Natural killer cell (primary cell): ENCODE data around the gene KRTAP17-1. TPM values are rescaled to one million over a fixed set of nuclear protein-coding genes. Genes with fewer than 3 reads are reported as not detected.

Experiments
- ATAC-seq, 3 donors: fragments of 150-1000 bp in 2 of 3; fragments of 200-7000 bp in 1 of 3; cut with Tn5 transposase; 1 replicate in 1 of 3; 2 replicates in 2 of 3; pipeline ENCODE4 v1.10.0; 2021; ENCODE audit warnings: mild to moderate bottlenecking in 2 of 3, moderate library complexity in 2 of 3
- DNase-seq, 2 donors: peaks; one replicate each; pipeline versions ENCODE4 v3.0.0 to v3.0.0-alpha.2; 2013 to 2021; ENCODE audit warnings: mixed read lengths in 1 of 2
- H3K27ac ChIP-seq: one replicate; pipeline ENCODE4 v1.5.1; 2013; ENCODE audit warnings: mild to moderate bottlenecking, low read length
- H3K27me3 ChIP-seq: one replicate; pipeline ENCODE4 v1.6.1; 2013; ENCODE audit warnings: low read length; ENCODE audit not compliant: control insufficient read depth, insufficient read depth
- H3K36me3 ChIP-seq: one replicate; pipeline ENCODE4 v1.6.1; 2013; ENCODE audit warnings: low read length; ENCODE audit not compliant: control insufficient read depth, insufficient read depth
- H3K4me1 ChIP-seq: one replicate; pipeline ENCODE4 v1.6.1; 2013; ENCODE audit warnings: low read length; ENCODE audit not compliant: control insufficient read depth, insufficient read depth
- H3K4me3 ChIP-seq: one replicate; pipeline ENCODE4 v1.5.1; 2013; ENCODE audit warnings: low read length
- H3K9me3 ChIP-seq: one replicate; pipeline ENCODE4 v1.6.1; 2013; ENCODE audit warnings: low read length; ENCODE audit not compliant: control insufficient read depth, insufficient read depth
- H3K27ac Mint-ChIP-seq, 2 donors: one replicate each; pipeline ENCODE4 v1.8.0; 2022; ENCODE audit warnings: mild to moderate bottlenecking in 2 of 2, mixed read lengths in 2 of 2, moderate library complexity in 1 of 2
- H3K27me3 Mint-ChIP-seq, 2 donors: one replicate each; pipeline ENCODE4 v1.8.0; 2022; ENCODE audit warnings: low read depth in 2 of 2, mixed read lengths in 2 of 2
- H3K36me3 Mint-ChIP-seq: one replicate; pipeline ENCODE4 v1.8.0; 2022; ENCODE audit warnings: mixed read lengths
- H3K4me1 Mint-ChIP-seq, 2 donors: one replicate each; pipeline ENCODE4 v1.8.0; 2022; ENCODE audit warnings: mixed read lengths in 2 of 2
- H3K4me3 Mint-ChIP-seq: one replicate; pipeline ENCODE4 v1.8.0; 2022; ENCODE audit warnings: mild to moderate bottlenecking, moderate library complexity, mixed read lengths
- H3K9me3 Mint-ChIP-seq, 2 donors: one replicate each; pipeline ENCODE4 v1.8.0; 2022; ENCODE audit warnings: mixed read lengths in 2 of 2
- CTCF ChIP-seq: fragments of 200-600 bp; IDR thresholded peaks from one replicate; pipeline ENCODE4 v1.8.0; 2022; ENCODE audit warnings: antibody characterized with exemption
- WGBS: methylation state at CpG from one replicate; pipeline ENCODE4 v1.1.7; 2013; ENCODE audit warnings: missing lambda C conversion rate; ENCODE audit not compliant: insufficient coverage; 5-methylcytosine and 5-hydroxymethylcytosine counted together
- intact Hi-C: fragments of 100-400 bp; cut with micrococcal nuclease; formaldehyde crosslinking; loops from one replicate; pipeline ENCODE4 v1.14.2; 2022
- total RNA-seq, 4 donors: library from RNA; stranded (reverse); fragments of 120-200 nt in 1 of 4; gene quantifications; one replicate each; pipeline versions ENCODE4 v1.2.3 to v1.2.4, GENCODE V29; 2013 to 2022

Gene KRTAP17-1
- total RNA-seq, 3 donors from 2014 or later (not counting 1 experiment from before 2014, with no cell fraction given): not detected

- DNase-seq (no peak), ATAC-seq (no peak)
- Mint-ChIP-seq H3K27me3 (peaks cover 8 to 10% of the 10 kb centered on the region in 2 donors), H3K36me3 (no peaks in the 10 kb centered on the region), H3K4me3 (no peak overlapping the region), H3K4me1 (no peaks in the 10 kb centered on the region), H3K27ac (no peak overlapping the region), H3K9me3 (peaks cover 0 to 3% of the 10 kb centered on the region in 2 donors)
- Histone ChIP-seq H3K9me3 (no peaks in the 10 kb centered on the region), H3K27me3 (no peaks in the 10 kb centered on the region), H3K27ac (no peak overlapping the region), H3K4me1 (peaks cover 4% of the 10 kb centered on the region), H3K36me3 (no peaks in the 10 kb centered on the region), H3K4me3 (no peak overlapping the region)
- intact Hi-C loops: no loop called here
- WGBS: 35% methylated on average over 2 of the region's 2 CpGs
- no peak for TF ChIP-seq CTCF
Observed at GRCh38 chr17:41318231-41318630, 2.7 kb upstream of the KRTAP17-1 start.

GRCh38 chr17:41315814-41316445 lies 420 bp upstream of the KRTAP17-1 start:
- intact Hi-C loops: no loop called here
- no peak for TF ChIP-seq CTCF
- no peaks in the 10 kb centered on the region for H3K36me3 ChIP-seq
- DNase-seq: no peak
- H3K27me3 ChIP-seq: no peaks in the 10 kb centered on the region
- no peaks in the 10 kb centered on the region for H3K9me3 ChIP-seq
- peaks cover 8 to 10% of the 10 kb centered on the region in 2 donors for H3K27me3 Mint-ChIP-seq
- no peak overlapping the region for H3K27ac Mint-ChIP-seq
- peaks cover 3% of the 10 kb centered on the region in 2 donors for H3K4me1 Mint-ChIP-seq
- no peak overlapping the region for H3K4me3 ChIP-seq
- no peak overlapping the region for H3K4me3 Mint-ChIP-seq
- peaks cover 0 to 3% of the 10 kb centered on the region in 2 donors for H3K9me3 Mint-ChIP-seq
- 90% methylated on average over 17 of the region's 17 CpGs for WGBS
- no peaks in the 10 kb centered on the region for H3K4me1 ChIP-seq
- H3K27ac ChIP-seq: no peak overlapping the region
- no peak for ATAC-seq
- H3K36me3 Mint-ChIP-seq: no peaks in the 10 kb centered on the region

- TF ChIP-seq CTCF: no peak
- H3K4me3 ChIP-seq: no peak overlapping the region
- WGBS: 77% methylated on average over 1 of the region's 1 CpG
- ATAC-seq (no peak), DNase-seq (no peak)
- no peaks in the 10 kb centered on the region for H3K36me3 ChIP-seq
- intact Hi-C loops: no loop called here
- Mint-ChIP-seq H3K4me1 (peaks cover 45 to 49% of the 10 kb centered on the region in 2 donors), H3K27ac (no peak overlapping the region), H3K27me3 (peaks cover 7 to 8% of the 10 kb centered on the region in 2 donors), H3K36me3 (no peaks in the 10 kb centered on the region), H3K9me3 (no peaks in the 10 kb centered on the region), H3K4me3 (no peak overlapping the region)
- H3K9me3 ChIP-seq: no peaks in the 10 kb centered on the region
- peaks cover 38% of the 10 kb centered on the region for H3K4me1 ChIP-seq
- no peaks in the 10 kb centered on the region for H3K27me3 ChIP-seq
- no peak overlapping the region for H3K27ac ChIP-seq
Observed at GRCh38 chr17:41311111-41311510, 4.4 kb downstream of the KRTAP17-1 start.

- 9% methylated on average over 7 of the region's 7 CpGs for WGBS
- intact Hi-C loops: no loop called here
- Histone ChIP-seq H3K4me1 (peaks cover 38% of the 10 kb centered on the region), H3K4me3 (no peak within 1 kb of the TSS), H3K27ac (peak within 1 kb of the TSS; percentile 83), H3K27me3 (no peaks in the 10 kb centered on the region), H3K9me3 (no peaks in the 10 kb centered on the region), H3K36me3 (no peaks in the 10 kb centered on the region)
- TF ChIP-seq CTCF: no peak
- peak in 2 of 3 donors; percentile 54 to 63 for ATAC-seq
- Mint-ChIP-seq H3K4me3 (peak within 1 kb of the TSS; percentile 81), H3K27me3 (peaks cover 0 to 4% of the 10 kb centered on the region in 2 donors), H3K4me1 (peaks cover 45 to 49% of the 10 kb centered on the region in 2 donors), H3K9me3 (no peaks in the 10 kb centered on the region), H3K36me3 (no peaks in the 10 kb centered on the region), H3K27ac (peak within 1 kb of the TSS; percentile 86 to 89)
- no peak for DNase-seq
Observed at GRCh38 chr17:41308918-41309359, 6.6 kb downstream of the KRTAP17-1 start, which contains the start of gene KRTAP16-1. Gene KRTAP16-1, minus strand, starts transcription at chr17:41309309. Its CDS starts 56 bp downstream, at chr17:41309253.
